GM04503 (cell line): Measurements from ENCODE around the gene EPSTI1.
"Not testable (repeated sequence)": the region's sequence is repeated elsewhere in the genome, so short reads cannot be mapped to it uniquely, and the experiment has no call there.

Experiments used
- DNase-seq: peaks from one replicate; pipeline ENCODE4 v3.0.0-alpha.2; 2012; ENCODE audit warnings: low read depth

Gene EPSTI1

GRCh38 chr13:43005460-43006236 is 13.6 kb upstream of the EPSTI1 start:
- DNase-seq: no peak

GRCh38 chr13:43003729-43004128 is 11.7 kb upstream of the EPSTI1 start:
- DNase-seq: no peak

GRCh38 chr13:43003010-43003409 is 11.0 kb upstream of the EPSTI1 start:
- no peak for DNase-seq

GRCh38 chr13:43002021-43002420 is 10.0 kb upstream of the EPSTI1 start:
- no peak for DNase-seq

- DNase-seq: no peak
Measured at GRCh38 chr13:43000676-43001075, 8.6 kb upstream of the EPSTI1 start.

- DNase-seq: no peak
Measured at GRCh38 chr13:42999491-42999890, 7.5 kb upstream of the EPSTI1 start.

GRCh38 chr13:42997381-42997780 is 5.3 kb upstream of the EPSTI1 start:
- no peak for DNase-seq

GRCh38 chr13:42996584-42996983 is 4.5 kb upstream of the EPSTI1 start:
- DNase-seq: peak; percentile 46

GRCh38 chr13:42994878-42995277 is 2.8 kb upstream of the EPSTI1 start:
- no peak for DNase-seq

- no peak for DNase-seq
Measured at GRCh38 chr13:42992764-42993122, 702 bp upstream of the EPSTI1 start.

- DNase-seq: not testable (repeated sequence)
Measured at GRCh38 chr13:42991233-42991897, 676 bp downstream of the EPSTI1 start.

GRCh38 chr13:42990291-42991232 is 1.5 kb downstream of the EPSTI1 start:
- DNase-seq: no peak

GRCh38 chr13:42986176-42986574 is 5.9 kb downstream of the EPSTI1 start:
- no peak for DNase-seq

GRCh38 chr13:42985312-42986175 is 6.5 kb downstream of the EPSTI1 start:
- no peak for DNase-seq

GRCh38 chr13:42984691-42985090 is 7.3 kb downstream of the EPSTI1 start:
- no peak for DNase-seq

GRCh38 chr13:42984026-42984425 is 8.0 kb downstream of the EPSTI1 start:
- DNase-seq: no peak

- no peak for DNase-seq
Measured at GRCh38 chr13:42981853-42982252, 10.2 kb downstream of the EPSTI1 start.

GRCh38 chr13:42981317-42981716 is 10.7 kb downstream of the EPSTI1 start:
- DNase-seq: peak; percentile 73

- no peak for DNase-seq
Measured at GRCh38 chr13:42977219-42977659, 14.8 kb downstream of the EPSTI1 start.

GRCh38 chr13:42976066-42976465 is 16.0 kb downstream of the EPSTI1 start:
- DNase-seq: no peak

- no peak for DNase-seq
Measured at GRCh38 chr13:42973581-42973980, 18.5 kb downstream of the EPSTI1 start.
